Kidney (tissue), 14 donors: Measurements from ENCODE around the gene CALML3. TPM values are rescaled to one million over a fixed set of nuclear protein-coding genes. Genes with fewer than 3 reads are reported as not detected.

Experiments used
- DNase-seq, 5 donors: peaks; one replicate each; pipeline ENCODE4 v3.0.0-alpha.2; 2013 to 2020
- FAIRE-seq: peaks from 2 replicates; lab custom pipeline; 2012; peaks lifted over from hg19 to GRCh38; lab: Jason Lieb, UNC
- H3K27ac ChIP-seq, 2 donors: one replicate each; pipeline ENCODE4 v1.7.0; 2013; ENCODE audit warnings: low read depth in 2 of 2, low read length in 2 of 2, inconsistent platforms in 1 of 2
- H3K27me3 ChIP-seq: one replicate; pipeline ENCODE4 v1.7.1; 2013; ENCODE audit warnings: low read length, inconsistent platforms; ENCODE audit not compliant: control insufficient read depth, insufficient read depth
- H3K36me3 ChIP-seq, 3 donors: one replicate each; pipeline versions ENCODE4 v1.7.0 to v1.7.1; 2013; ENCODE audit warnings: low read length in 3 of 3, control low read depth in 1 of 3, inconsistent platforms in 1 of 3; ENCODE audit not compliant: insufficient read depth in 3 of 3, control insufficient read depth in 2 of 3
- H3K4me1 ChIP-seq, 3 donors: one replicate each; pipeline versions ENCODE4 v1.7.0 to v1.7.1; 2013; ENCODE audit warnings: low read length in 3 of 3, inconsistent platforms in 1 of 3, low read depth in 1 of 3; ENCODE audit not compliant: control insufficient read depth in 2 of 3, insufficient read depth in 2 of 3
- H3K4me3 ChIP-seq, 3 donors: one replicate each; pipeline versions ENCODE4 v1.7.0 to v1.8.1; 2013; ENCODE audit warnings: low read length in 3 of 3, control low read depth in 1 of 3, inconsistent platforms in 1 of 3
- H3K9ac ChIP-seq, 3 donors: one replicate each; pipeline versions ENCODE4 v1.7.0 to v1.7.1; 2013; ENCODE audit warnings: low read length in 3 of 3, control low read depth in 1 of 3, inconsistent platforms in 1 of 3
- H3K9me3 ChIP-seq, 3 donors: one replicate each; pipeline versions ENCODE4 v1.7.0 to v1.7.1; 2013; ENCODE audit warnings: low read length in 3 of 3, control low read depth in 1 of 3, inconsistent platforms in 1 of 3; ENCODE audit not compliant: control insufficient read depth in 2 of 3, insufficient read depth in 1 of 3
- intact Hi-C: fragments of 100-400 bp; cut with DNase I; formaldehyde crosslinking; loops from one replicate; pipeline ENCODE4 v1.11.1; 2022
- polyA plus RNA-seq: library from polyadenylated mRNA; stranded (reverse); fragments of 350-450 nt; fragmentation: Illumina TruSeq; extraction: RNeasy Lipid Tissue Mini Kit (QIAGEN cat#74804); gene quantifications from one replicate; pipeline ENCODE4 v1.2.3, GENCODE V29; 2014; ENCODE audit warnings: low read depth, low replicate concordance; ENCODE audit not compliant: insufficient read depth
- total RNA-seq: library from RNA; stranded (reverse); fragmentation: NEBNext Ultra II Directional; extraction: Animal tissue kit (Norgen Biotek cat#: 25700); gene quantifications from one replicate; pipeline ENCODE4 v1.2.1, GENCODE V29; 2021
- TF ChIP-seq, protein P1 (sequence below): IDR thresholded peaks from 3 replicates; pipeline ENCODE4 v1.5.1; 2012; ENCODE audit warnings: mild to moderate bottlenecking, moderate library complexity, borderline replicate concordance; ENCODE audit not compliant: insufficient read depth; ENCODE audit errors: extremely low read depth
- donor health status: control.
- donor health status: control.
- donor health status: control.
- donor health status: control.
- donor health status: control.
- donor health status: DM: yes; HTN: yes; CAD: no.
- donor health status: Normal renal cell carcinoma (clear cell type).

Gene CALML3
- total and polyA plus RNA-seq, 2 donors from 2014 or later: 15.9 TPM; not detected in 1

- Histone ChIP-seq H3K4me1 (peaks cover 4 to 32% (median 16%) of the 10 kb centered on the region in 3 donors), H3K9me3 (no peaks in the 10 kb centered on the region), H3K4me3 (no peak overlapping the region), H3K27ac (no peak overlapping the region), H3K9ac (no peak overlapping the region), H3K36me3 (no peaks in the 10 kb centered on the region), H3K27me3 (no peaks in the 10 kb centered on the region)
- FAIRE-seq (no peak), DNase-seq (peak in 1 of 5 donors; percentile 27)
- TF ChIP-seq, protein P1, sequence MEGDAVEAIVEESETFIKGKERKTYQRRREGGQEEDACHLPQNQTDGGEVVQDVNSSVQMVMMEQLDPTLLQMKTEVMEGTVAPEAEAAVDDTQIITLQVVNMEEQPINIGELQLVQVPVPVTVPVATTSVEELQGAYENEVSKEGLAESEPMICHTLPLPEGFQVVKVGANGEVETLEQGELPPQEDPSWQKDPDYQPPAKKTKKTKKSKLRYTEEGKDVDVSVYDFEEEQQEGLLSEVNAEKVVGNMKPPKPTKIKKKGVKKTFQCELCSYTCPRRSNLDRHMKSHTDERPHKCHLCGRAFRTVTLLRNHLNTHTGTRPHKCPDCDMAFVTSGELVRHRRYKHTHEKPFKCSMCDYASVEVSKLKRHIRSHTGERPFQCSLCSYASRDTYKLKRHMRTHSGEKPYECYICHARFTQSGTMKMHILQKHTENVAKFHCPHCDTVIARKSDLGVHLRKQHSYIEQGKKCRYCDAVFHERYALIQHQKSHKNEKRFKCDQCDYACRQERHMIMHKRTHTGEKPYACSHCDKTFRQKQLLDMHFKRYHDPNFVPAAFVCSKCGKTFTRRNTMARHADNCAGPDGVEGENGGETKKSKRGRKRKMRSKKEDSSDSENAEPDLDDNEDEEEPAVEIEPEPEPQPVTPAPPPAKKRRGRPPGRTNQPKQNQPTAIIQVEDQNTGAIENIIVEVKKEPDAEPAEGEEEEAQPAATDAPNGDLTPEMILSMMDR: no peak
- intact Hi-C loops: no loop called here
These were observed 12.4 kb upstream of the CALML3 start for GRCh38 chr10:5512331-5512730.

- Histone ChIP-seq H3K36me3 (no peaks in the 10 kb centered on the region), H3K27ac (no peak overlapping the region), H3K4me1 (peaks cover 5 to 30% (median 16%) of the 10 kb centered on the region in 3 donors), H3K9ac (no peak overlapping the region), H3K9me3 (no peaks in the 10 kb centered on the region), H3K4me3 (no peak overlapping the region), H3K27me3 (no peaks in the 10 kb centered on the region)
- TF ChIP-seq, protein P1: no peak
- no peak for FAIRE-seq
- intact Hi-C loops: no loop called here
- DNase-seq: no peak
These were observed 11.7 kb upstream of the CALML3 start for GRCh38 chr10:5512881-5513612.

DNA sequence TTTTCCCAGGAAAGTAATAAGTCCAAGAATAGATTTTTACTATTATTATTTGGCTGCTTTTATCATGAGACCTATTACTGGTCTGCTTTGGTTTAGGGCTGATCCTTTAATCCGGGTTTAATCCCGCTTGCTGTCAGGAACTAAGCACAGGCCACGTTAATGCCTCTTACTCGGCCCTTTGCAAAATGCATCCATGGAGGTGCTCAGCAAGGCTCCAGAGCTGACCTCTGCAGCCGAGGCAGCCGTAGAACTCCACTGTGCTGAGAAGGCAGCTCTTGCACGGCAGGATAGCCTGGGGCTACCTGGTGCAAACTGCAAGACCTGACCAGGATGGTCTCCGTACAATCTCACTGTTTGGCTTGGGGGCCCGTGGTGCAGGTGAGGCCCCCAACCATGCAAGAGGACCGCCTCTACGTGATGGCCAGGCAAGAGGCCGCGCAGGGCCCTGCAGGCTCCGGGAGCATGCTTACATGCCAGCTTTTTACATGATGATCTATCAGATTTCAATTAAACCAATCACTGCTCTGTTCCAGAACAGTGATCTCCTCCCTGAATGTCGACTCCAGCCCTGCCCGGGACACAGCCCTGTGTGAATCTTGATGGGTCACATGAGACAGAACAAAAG lies 10.4 kb upstream of the CALML3 start:
- H3K9ac ChIP-seq: no peak overlapping the region
- peaks cover 5 to 26% (median 13%) of the 10 kb centered on the region in 3 donors for H3K4me1 ChIP-seq
- H3K9me3 ChIP-seq: no peaks in the 10 kb centered on the region
- no peak overlapping the region for H3K27ac ChIP-seq
- FAIRE-seq (no peak), DNase-seq (peak in 2 of 5 donors; percentile 34 to 50)
- intact Hi-C loops: no loop called here
- H3K36me3 ChIP-seq: no peaks in the 10 kb centered on the region
- TF ChIP-seq, protein P1: no peak
- H3K4me3 ChIP-seq: no peak overlapping the region
- H3K27me3 ChIP-seq: no peaks in the 10 kb centered on the region
